Endothelial cell (in vitro differentiated cells): ENCODE measurements around the gene ANKRD1. TPM values are rescaled to one million over a fixed set of nuclear protein-coding genes. Genes with fewer than 3 reads are reported as not detected.
"Not testable (repeated sequence)": the region's sequence is repeated elsewhere in the genome, so short reads cannot be mapped to it uniquely, and the experiment has no call there.

Experiments
- DNase-seq: peaks from one replicate; pipeline ENCODE4 v3.0.0; 2021; ENCODE audit warnings: low spot score
- H3K27ac Mint-ChIP-seq: one replicate; pipeline ENCODE4 v1.8.0; 2021; ENCODE audit warnings: mixed read lengths, inconsistent platforms; ENCODE audit not compliant: unreplicated experiment
- H3K27me3 Mint-ChIP-seq: one replicate; pipeline ENCODE4 v1.8.0; 2021; ENCODE audit warnings: mild to moderate bottlenecking, moderate library complexity, mixed read lengths, inconsistent platforms; ENCODE audit not compliant: unreplicated experiment
- H3K36me3 Mint-ChIP-seq: one replicate; pipeline ENCODE4 v1.8.0; 2021; ENCODE audit warnings: mild to moderate bottlenecking, low read depth, mixed read lengths, inconsistent platforms; ENCODE audit not compliant: unreplicated experiment
- H3K4me1 Mint-ChIP-seq: one replicate; pipeline ENCODE4 v1.8.0; 2021; ENCODE audit warnings: mild to moderate bottlenecking, mixed read lengths, inconsistent platforms; ENCODE audit not compliant: unreplicated experiment
- H3K4me3 Mint-ChIP-seq: one replicate; pipeline ENCODE4 v1.8.0; 2021; ENCODE audit warnings: mild to moderate bottlenecking, mixed read lengths, inconsistent platforms; ENCODE audit not compliant: unreplicated experiment
- H3K9me3 Mint-ChIP-seq: one replicate; pipeline ENCODE4 v1.8.0; 2021; ENCODE audit warnings: mixed read lengths, inconsistent platforms; ENCODE audit not compliant: unreplicated experiment
- total RNA-seq: library from RNA; stranded (reverse); fragmentation: NEBNext Ultra II Directional; extraction: Animal tissue kit (Norgen Biotek cat#: 25700); gene quantifications from one replicate; pipeline ENCODE4 v1.2.1, GENCODE V29; 2021; ENCODE audit not compliant: unreplicated experiment
- TF ChIP-seq, protein P1 (sequence below): fragments of 200-600 bp; sonication (generic); IDR thresholded peaks from one replicate; pipeline ENCODE4 v1.5.0; 2021; ENCODE audit warnings: antibody characterized with exemption; ENCODE audit not compliant: unreplicated experiment

Gene ANKRD1
- total RNA-seq, 1 donor from 2014 or later: 0.82 TPM

DNA sequence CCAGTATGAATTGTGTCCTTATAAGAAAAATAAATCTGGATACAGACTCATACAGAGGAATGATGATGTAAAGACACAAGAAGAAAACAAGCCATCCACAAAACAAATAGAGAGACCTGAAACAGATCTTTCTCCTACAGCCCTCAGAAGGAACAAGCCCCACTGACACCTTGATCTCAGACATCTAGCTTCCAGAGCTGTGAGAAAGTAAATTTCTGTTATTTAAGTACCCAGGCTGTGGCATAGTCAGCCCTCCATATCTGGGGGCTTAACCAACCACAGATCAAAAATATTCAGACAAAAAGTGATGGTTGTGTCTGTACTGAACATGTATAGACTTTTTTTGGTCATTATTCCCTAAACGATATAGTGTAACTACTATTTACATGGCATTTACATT lies 23.9 kb upstream of the ANKRD1 start:
- TF ChIP-seq, protein P1, sequence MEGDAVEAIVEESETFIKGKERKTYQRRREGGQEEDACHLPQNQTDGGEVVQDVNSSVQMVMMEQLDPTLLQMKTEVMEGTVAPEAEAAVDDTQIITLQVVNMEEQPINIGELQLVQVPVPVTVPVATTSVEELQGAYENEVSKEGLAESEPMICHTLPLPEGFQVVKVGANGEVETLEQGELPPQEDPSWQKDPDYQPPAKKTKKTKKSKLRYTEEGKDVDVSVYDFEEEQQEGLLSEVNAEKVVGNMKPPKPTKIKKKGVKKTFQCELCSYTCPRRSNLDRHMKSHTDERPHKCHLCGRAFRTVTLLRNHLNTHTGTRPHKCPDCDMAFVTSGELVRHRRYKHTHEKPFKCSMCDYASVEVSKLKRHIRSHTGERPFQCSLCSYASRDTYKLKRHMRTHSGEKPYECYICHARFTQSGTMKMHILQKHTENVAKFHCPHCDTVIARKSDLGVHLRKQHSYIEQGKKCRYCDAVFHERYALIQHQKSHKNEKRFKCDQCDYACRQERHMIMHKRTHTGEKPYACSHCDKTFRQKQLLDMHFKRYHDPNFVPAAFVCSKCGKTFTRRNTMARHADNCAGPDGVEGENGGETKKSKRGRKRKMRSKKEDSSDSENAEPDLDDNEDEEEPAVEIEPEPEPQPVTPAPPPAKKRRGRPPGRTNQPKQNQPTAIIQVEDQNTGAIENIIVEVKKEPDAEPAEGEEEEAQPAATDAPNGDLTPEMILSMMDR: no peak
- no peak overlapping the region for H3K4me3 Mint-ChIP-seq
- no peaks in the 10 kb centered on the region for H3K36me3 Mint-ChIP-seq
- H3K27ac Mint-ChIP-seq: no peak overlapping the region
- H3K4me1 Mint-ChIP-seq: peaks cover 11% of the 10 kb centered on the region
- no peak for DNase-seq
- H3K27me3 Mint-ChIP-seq: peaks cover 2% of the 10 kb centered on the region
- no peaks in the 10 kb centered on the region for H3K9me3 Mint-ChIP-seq

DNA sequence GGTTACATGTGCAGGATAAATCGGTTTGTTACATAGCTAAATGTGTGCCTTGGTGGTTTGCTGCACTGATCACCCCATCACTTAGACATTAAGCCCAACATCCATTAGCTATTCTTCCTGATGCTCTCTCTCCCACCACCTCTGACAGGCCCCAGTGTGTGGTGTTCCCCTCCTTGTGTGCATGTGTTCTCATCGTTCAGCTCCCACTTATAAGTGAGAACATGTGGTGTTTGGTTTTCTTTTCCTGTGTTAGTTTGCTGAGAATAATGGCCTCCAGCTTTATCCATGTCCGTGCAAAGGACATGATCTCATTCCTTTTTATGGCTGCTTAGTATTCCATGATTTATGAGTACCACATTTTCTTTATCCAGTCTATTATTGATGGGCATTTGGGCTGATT lies 22.1 kb upstream of the ANKRD1 start:
- not testable (repeated sequence) for H3K9me3 Mint-ChIP-seq, H3K27ac Mint-ChIP-seq, H3K4me3 Mint-ChIP-seq, DNase-seq, H3K36me3 Mint-ChIP-seq, H3K27me3 Mint-ChIP-seq
- H3K4me1 Mint-ChIP-seq: peaks cover 11% of the 10 kb centered on the region

DNA sequence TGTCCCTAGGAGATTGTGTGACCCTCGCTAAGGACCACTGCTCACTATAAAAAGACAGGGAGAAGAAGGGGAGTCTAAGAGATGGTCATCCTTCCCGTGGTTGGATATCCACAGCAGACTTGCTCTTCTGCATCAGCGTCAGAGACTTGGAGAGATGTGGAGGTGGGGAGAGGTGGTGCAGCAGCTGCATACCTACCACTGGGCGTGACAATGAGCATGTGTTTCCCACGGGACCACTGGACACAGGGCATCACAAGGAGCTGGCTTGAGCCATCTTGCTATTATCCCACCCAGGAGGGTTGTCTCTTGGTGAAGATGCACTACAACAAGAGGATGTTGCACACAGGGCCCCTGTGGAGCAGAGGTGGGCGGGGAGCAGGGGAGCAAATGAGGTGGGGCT lies 18.8 kb upstream of the ANKRD1 start:
- no peak for DNase-seq
- no peaks in the 10 kb centered on the region for H3K36me3 Mint-ChIP-seq
- H3K27ac Mint-ChIP-seq: no peak overlapping the region
- H3K4me3 Mint-ChIP-seq: no peak overlapping the region
- H3K4me1 Mint-ChIP-seq: peaks cover 9% of the 10 kb centered on the region
- peaks cover 4% of the 10 kb centered on the region for H3K27me3 Mint-ChIP-seq
- H3K9me3 Mint-ChIP-seq: no peaks in the 10 kb centered on the region
- TF ChIP-seq, protein P1: no peak

DNA sequence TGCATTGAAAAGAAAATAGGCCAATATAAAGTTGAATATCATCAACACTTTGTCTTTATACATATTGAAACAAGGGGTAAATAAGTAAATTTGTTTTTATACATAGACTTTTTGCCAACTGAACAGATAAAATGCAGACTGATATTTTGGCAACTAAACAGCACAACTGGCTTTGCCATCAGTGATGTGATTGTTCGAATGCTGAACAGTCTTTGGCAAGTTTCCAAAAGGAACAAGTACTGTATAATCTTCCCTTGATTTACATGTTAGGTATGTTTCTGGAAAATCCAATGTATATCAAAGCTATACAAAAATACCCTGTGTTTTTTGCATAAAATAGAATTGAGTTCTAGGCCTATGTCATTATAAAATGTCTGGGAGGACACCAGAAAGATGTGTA lies 18.2 kb upstream of the ANKRD1 start:
- Mint-ChIP-seq H3K27ac (no peak overlapping the region), H3K4me3 (no peak overlapping the region), H3K36me3 (no peaks in the 10 kb centered on the region), H3K9me3 (no peaks in the 10 kb centered on the region), H3K4me1 (peaks cover 9% of the 10 kb centered on the region), H3K27me3 (peaks cover 4% of the 10 kb centered on the region)
- TF ChIP-seq, protein P1: no peak
- no peak for DNase-seq

DNA sequence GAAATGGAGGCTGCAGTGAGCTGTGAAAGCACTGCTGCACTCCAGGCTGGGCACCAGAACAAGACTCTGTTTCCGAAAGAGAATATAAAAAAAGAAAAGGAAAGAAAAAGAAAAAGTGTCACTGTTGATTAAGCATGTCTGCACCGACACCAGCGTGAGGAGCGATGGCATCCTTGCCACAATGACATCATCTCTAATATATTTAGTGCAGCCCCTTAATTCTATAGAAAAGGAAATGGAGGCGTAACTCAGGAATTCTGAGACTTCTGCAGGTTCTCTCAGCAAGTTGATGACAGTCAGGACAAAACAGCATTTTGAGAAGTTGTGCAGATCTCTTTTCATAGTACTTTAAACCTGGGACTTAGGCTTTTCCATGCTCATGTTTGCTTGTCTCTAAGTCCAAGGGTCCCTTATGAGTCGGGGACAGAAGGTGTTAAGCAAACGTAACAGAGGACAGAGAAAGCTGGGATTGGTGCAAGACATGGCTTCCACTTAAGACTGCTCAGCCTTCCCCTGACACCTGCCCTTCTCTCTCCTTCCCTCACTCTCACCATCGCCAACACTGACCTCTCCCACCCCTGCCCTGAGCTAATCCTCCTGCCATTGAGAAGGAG lies 16.9 kb upstream of the ANKRD1 start:
- Mint-ChIP-seq H3K4me3 (no peak overlapping the region), H3K9me3 (no peaks in the 10 kb centered on the region), H3K4me1 (peaks cover 9% of the 10 kb centered on the region), H3K36me3 (no peaks in the 10 kb centered on the region), H3K27me3 (peaks cover 2% of the 10 kb centered on the region), H3K27ac (no peak overlapping the region)
- DNase-seq: no peak
- TF ChIP-seq, protein P1: no peak

DNA sequence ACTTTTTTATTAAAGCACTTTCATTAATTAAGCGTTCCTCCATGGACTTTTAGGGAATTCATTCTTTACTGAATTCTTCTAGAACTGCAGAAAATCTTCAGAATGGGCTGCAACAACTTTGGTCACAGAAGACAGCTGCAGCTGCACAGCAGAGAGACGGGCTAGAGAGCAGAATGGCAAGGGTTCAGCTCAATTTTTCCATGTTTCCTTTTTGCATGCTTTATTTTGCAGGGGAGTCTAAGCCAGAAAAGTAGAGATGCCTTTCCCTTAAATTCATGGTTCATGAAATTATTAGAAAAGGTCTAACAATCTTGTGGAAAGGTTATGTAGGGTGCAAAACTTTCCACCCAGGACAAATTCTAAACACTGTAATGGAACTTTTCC lies 15.4 kb upstream of the ANKRD1 start:
- Mint-ChIP-seq H3K27ac (no peak overlapping the region), H3K4me3 (no peak overlapping the region), H3K36me3 (no peaks in the 10 kb centered on the region), H3K4me1 (peaks cover 17% of the 10 kb centered on the region), H3K27me3 (peaks cover 2% of the 10 kb centered on the region), H3K9me3 (no peaks in the 10 kb centered on the region)
- no peak for DNase-seq
- TF ChIP-seq, protein P1: no peak
